Endothelial cell of umbilical vein (primary cell): ENCODE results near the gene VIL1. TPM values are rescaled to one million over a fixed set of nuclear protein-coding genes. Genes with fewer than 3 reads are reported as not detected.

Experiments used
- BruUV-seq: library from RNA; stranded (reverse); fragments of 400-500 nt; replicated peaks from 2 replicates; lab custom pipeline; 2021; lab: Mats Ljungman, UMichigan
- CTCF ChIA-PET: fragments of 300-600, 350-600 bp; sonication (Branson Sonifier 250); formaldehyde crosslinking; loops from one replicate; lab custom pipeline; 2021; ENCODE audit warnings: antibody characterized with exemption, inconsistent platforms; lab: Charles Lee
- POLR2A ChIA-PET: fragments of 300-600, 350-600 bp; sonication (Branson Sonifier 250); formaldehyde crosslinking; loops from one replicate; lab custom pipeline; 2021; ENCODE audit warnings: antibody characterized with exemption, inconsistent platforms; lab: Charles Lee
- DNase-seq: peaks from one replicate; pipeline ENCODE4 v3.0.0-alpha.2; 2011; ENCODE audit warnings: low read depth, low spot score
- FAIRE-seq: peaks from 2 replicates; lab custom pipeline; 2011; peaks lifted over from hg19 to GRCh38; lab: Jason Lieb, UNC
- H2AFZ ChIP-seq: 2 replicates; pipeline ENCODE4 v1.6.0; 2012; ENCODE audit warnings: low read depth, low read length, control low read depth, inconsistent platforms
- H3K27ac ChIP-seq: 2 replicates; pipeline ENCODE4 v1.5.1; 2011; ENCODE audit warnings: low read depth, mild to moderate bottlenecking, control low read depth, low read length, moderate library complexity; ENCODE audit not compliant: insufficient read depth
- H3K27me3 ChIP-seq, 2 experiments: 2 replicates each; pipeline versions ENCODE4 v1.6.0 to v1.6.1; 2011; ENCODE audit warnings: low read length in 2 of 2, mixed read lengths in 1 of 2; ENCODE audit not compliant: control insufficient read depth in 2 of 2, insufficient read depth in 2 of 2
- H3K36me3 ChIP-seq, 2 experiments: 2 replicates in 1 of 2; 3 replicates in 1 of 2; pipeline ENCODE4 v1.5.1; 2011; ENCODE audit warnings: low read length in 2 of 2, mild to moderate bottlenecking in 1 of 2, moderate library complexity in 1 of 2; ENCODE audit not compliant: control insufficient read depth in 2 of 2, insufficient read depth in 2 of 2; ENCODE audit errors: extremely low read depth in 1 of 2
- H3K4me1 ChIP-seq: 3 replicates; pipeline ENCODE4 v1.5.1; 2011; ENCODE audit warnings: mild to moderate bottlenecking, low read length; ENCODE audit not compliant: control insufficient read depth, insufficient read depth; ENCODE audit errors: extremely low read depth
- H3K4me2 ChIP-seq: 2 replicates; pipeline ENCODE4 v1.6.1; 2011; ENCODE audit warnings: low read length, control low read depth, mixed read lengths; ENCODE audit not compliant: insufficient read depth
- H3K4me3 ChIP-seq, 3 experiments: fragments of 200-600 bp in 1 of 3; sonication (generic), shearing (Covaris generic) in 1 of 3; replicated peaks in 1 of 3; 2 replicates each; pipeline ENCODE4 v1.5.1; 2011 to 2016; ENCODE audit warnings: control low read depth in 3 of 3, low read length in 3 of 3, mild to moderate bottlenecking in 2 of 3, inconsistent platforms in 1 of 3, low read depth in 1 of 3, moderate library complexity in 1 of 3; ENCODE audit not compliant: insufficient read depth in 1 of 3
- H3K79me2 ChIP-seq: 2 replicates; pipeline ENCODE4 v1.6.0; 2012; ENCODE audit warnings: low read length, inconsistent platforms; ENCODE audit not compliant: control insufficient read depth, insufficient read depth
- H3K9ac ChIP-seq: replicated peaks from 2 replicates; pipeline ENCODE3; 2011; ENCODE audit warnings: low read length, control low read depth; ENCODE audit not compliant: insufficient read depth; ENCODE audit errors: extremely low read depth
- H3K9me1 ChIP-seq: replicated peaks from 3 replicates; pipeline ENCODE4 v1.6.0; 2011; ENCODE audit warnings: mild to moderate bottlenecking, low read length; ENCODE audit not compliant: control insufficient read depth, insufficient read depth; ENCODE audit errors: extremely low read depth
- H3K9me3 ChIP-seq: replicated peaks from 2 replicates; pipeline ENCODE4 v1.5.1; 2012; ENCODE audit warnings: low read length, inconsistent platforms; ENCODE audit not compliant: control insufficient read depth, insufficient read depth
- H4K20me1 ChIP-seq: replicated peaks from 2 replicates; pipeline ENCODE3; 2011; ENCODE audit warnings: mild to moderate bottlenecking, low read length; ENCODE audit not compliant: control insufficient read depth, insufficient read depth; ENCODE audit errors: extremely low read depth
- CTCF ChIP-seq, 2 donors: IDR thresholded peaks; 1 replicate in 1 of 2; 2 replicates in 1 of 2; pipeline ENCODE4 v1.5.1; 2011; ENCODE audit warnings: low read length in 2 of 2, mild to moderate bottlenecking in 2 of 2, moderate library complexity in 2 of 2, control low read depth in 1 of 2, inconsistent platforms in 1 of 2, low read depth in 1 of 2; ENCODE audit not compliant: insufficient read depth in 1 of 2; ENCODE audit errors: extremely low read depth in 1 of 2
- EZH2 ChIP-seq: IDR thresholded peaks from 2 replicates; pipeline ENCODE4 v1.6.1; 2012; ENCODE audit warnings: borderline replicate concordance, low read depth, mild to moderate bottlenecking, moderate library complexity, low read length, inconsistent platforms; ENCODE audit not compliant: severe bottlenecking
- FOS ChIP-seq: IDR thresholded peaks from 2 replicates; pipeline ENCODE4 v1.6.1; 2011; ENCODE audit warnings: mild to moderate bottlenecking, low read length, moderate library complexity, borderline replicate concordance; ENCODE audit not compliant: insufficient read depth
- GATA2 ChIP-seq: IDR thresholded peaks from 2 replicates; pipeline ENCODE4 v1.7.0; 2011; ENCODE audit warnings: low read depth, mild to moderate bottlenecking, moderate library complexity, mixed read lengths, low read length; ENCODE audit not compliant: insufficient read length, insufficient read depth
- JUN ChIP-seq: IDR thresholded peaks from 2 replicates; pipeline ENCODE4 v1.6.1; 2011; ENCODE audit warnings: borderline replicate concordance, low read depth; ENCODE audit not compliant: insufficient read length, insufficient read depth
- MYC ChIP-seq: IDR thresholded peaks from one replicate; pipeline ENCODE4 v1.6.1; 2011; ENCODE audit warnings: mild to moderate bottlenecking, low read depth, low read length
- POLR2A ChIP-seq: IDR thresholded peaks from 2 replicates; pipeline ENCODE4 v1.6.1; 2012; ENCODE audit warnings: low read depth, mild to moderate bottlenecking, control low read depth, low read length
- POLR2AphosphoS5 ChIP-seq: IDR thresholded peaks from 2 replicates; pipeline ENCODE4 v1.6.1; 2012; ENCODE audit warnings: low read depth, mild to moderate bottlenecking, control low read depth, low read length, moderate library complexity; ENCODE audit not compliant: insufficient read depth
- dilution Hi-C: fragments of 300-500 bp; cut with MboI; formaldehyde crosslinking; loops from one replicate; pipeline ENCODE4 v1.15.0; 2019; ENCODE audit warnings: low sequenced_read_pairs; ENCODE audit not compliant: extremely low pct_ligation_motif_present
- intact Hi-C: fragments of 100-400 bp; cut with micrococcal nuclease; formaldehyde crosslinking; loops from one replicate; pipeline ENCODE4 v1.10.0; 2022
- polyA plus RNA-seq, 4 experiments: library from polyadenylated mRNA; depleted of rRNA in 3 of 4; stranded (reverse) in 3 of 4; unstranded in 1 of 4; fragments of >200 nt; gene quantifications; 2 replicates each; pipeline versions ENCODE4 v1.2.1 to v1.2.3, GENCODE V29; 2011 to 2012; ENCODE audit warnings: missing spikeins in 1 of 4
- total RNA-seq: library from RNA; stranded (reverse); gene quantifications from 2 replicates; pipeline ENCODE4 v1.2.3, GENCODE V29; 2021
- TF ChIP-seq, protein P1 (sequence below): IDR thresholded peaks from 2 replicates; pipeline ENCODE4 v1.6.1; 2011; ENCODE audit not compliant: insufficient read depth, insufficient read length

The VIL1 gene
- total and polyA plus RNA-seq, 2 donors (not counting 3 experiments of a cell fraction or from before 2014, with no cell fraction given) = not detected

GRCh38 chr2:218402911-218403411, 16.0 kb upstream of the VIL1 start:
- no peak overlapping the region for H3K4me3 ChIP-seq
- H3K4me2 ChIP-seq = no peak overlapping the region
- no peaks in the 10 kb centered on the region for H3K9me1 ChIP-seq
- FAIRE-seq (no peak), DNase-seq (no peak)
- no peak overlapping the region for H3K27ac ChIP-seq
- no peaks in the 10 kb centered on the region for H3K9me3 ChIP-seq
- no peak overlapping the region for H2AFZ ChIP-seq
- no peak overlapping the region for H3K9ac ChIP-seq
- H3K36me3 ChIP-seq = peaks cover 0 to 24% of the 10 kb centered on the region in 2 experiments
- CTCF ChIA-PET = no interaction called here
- TF ChIP-seq JUN = no peak
- no peak for TF ChIP-seq GATA2
- TF ChIP-seq FOS = no peak
- no peak for TF ChIP-seq MYC
- TF ChIP-seq, protein P1, sequence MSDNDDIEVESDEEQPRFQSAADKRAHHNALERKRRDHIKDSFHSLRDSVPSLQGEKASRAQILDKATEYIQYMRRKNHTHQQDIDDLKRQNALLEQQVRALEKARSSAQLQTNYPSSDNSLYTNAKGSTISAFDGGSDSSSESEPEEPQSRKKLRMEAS = no peak
- TF ChIP-seq POLR2AphosphoS5 = no peak
- TF ChIP-seq EZH2 = no peak
- no peak for TF ChIP-seq CTCF (IDR thresholded peaks at IDR 0.05; ENCODE audit: extremely low read depth in 1 of 2, insufficient read depth in 1 of 2, low read depth in 1 of 2, low read length in 2 of 2)
- no peak for TF ChIP-seq POLR2A
- no peaks in the 10 kb centered on the region for H3K27me3 ChIP-seq
- no TSS peak for BruUV-seq
- intact Hi-C loops = no loop called here
- no peaks in the 10 kb centered on the region for H4K20me1 ChIP-seq
- peaks cover 32% of the 10 kb centered on the region for H3K4me1 ChIP-seq
- dilution Hi-C loops = no loop called here
- peaks cover 21% of the 10 kb centered on the region for H3K79me2 ChIP-seq
- POLR2A ChIA-PET = no interaction called here
